ENCODE measurements around the gene KLRB1.
"Not testable (repeated sequence)": the region's sequence is repeated elsewhere in the genome, so short reads cannot be mapped to it uniquely, and the experiment has no call there.

KLRB1 gene

DNA sequence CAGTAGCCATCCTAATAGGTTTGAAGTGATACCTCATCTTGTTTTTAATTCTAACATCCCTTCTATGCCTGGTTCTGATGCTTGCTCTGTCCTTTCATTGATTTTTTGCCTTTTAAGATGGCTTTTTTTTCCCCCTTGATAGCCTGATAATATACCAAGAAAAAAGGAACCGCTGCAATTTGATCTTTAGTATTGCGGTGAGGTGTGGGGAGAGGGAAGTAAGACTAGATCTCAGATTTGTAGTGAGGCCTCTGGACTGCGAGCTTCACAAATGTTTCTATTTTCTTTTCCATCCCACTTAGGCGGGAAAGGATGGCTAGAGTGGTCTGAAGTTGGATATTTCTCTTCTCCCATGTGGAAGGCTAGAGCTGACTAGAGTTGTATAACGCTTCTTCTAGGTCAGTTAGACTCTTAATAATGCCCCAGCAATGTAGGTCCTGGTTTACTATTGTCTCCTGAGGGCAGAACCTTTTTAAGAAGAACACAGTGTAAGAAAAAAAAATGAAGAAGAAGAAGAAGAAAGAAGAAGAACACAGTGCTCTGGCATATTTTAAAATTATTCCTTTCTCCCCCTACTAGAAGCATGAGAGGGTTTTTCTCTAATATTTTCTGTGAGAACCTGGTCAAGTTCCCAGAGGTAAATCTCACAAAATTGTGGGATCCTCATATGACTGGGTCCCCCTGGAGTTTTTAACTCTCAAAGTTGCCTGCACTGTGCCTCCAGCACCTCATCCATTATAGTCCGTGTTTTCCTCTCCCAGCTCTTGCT lies 11.9 kb upstream of the KLRB1 start:
- DNase-seq = no peak

DNA sequence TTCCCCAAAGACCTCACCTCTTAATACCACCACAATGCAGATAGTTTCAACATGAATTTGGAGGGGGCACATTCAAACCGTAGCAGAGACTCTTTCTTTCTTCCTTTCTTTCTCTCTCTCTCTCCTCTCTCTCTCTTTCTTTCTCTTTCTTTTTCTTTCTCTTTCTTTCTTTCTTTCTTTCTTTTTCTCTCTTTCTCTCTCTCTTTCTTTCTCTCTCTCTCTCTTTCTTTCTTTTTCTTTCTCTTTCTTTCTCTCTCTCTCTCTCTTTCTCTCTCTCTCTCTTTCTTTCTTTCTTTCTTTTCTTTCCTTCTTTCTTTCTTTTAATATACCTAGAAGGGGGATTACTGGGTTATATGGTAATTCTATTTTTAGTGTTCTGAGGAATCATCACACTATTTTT lies 11.2 kb upstream of the KLRB1 start:
- DNase-seq = not testable (repeated sequence)

DNA sequence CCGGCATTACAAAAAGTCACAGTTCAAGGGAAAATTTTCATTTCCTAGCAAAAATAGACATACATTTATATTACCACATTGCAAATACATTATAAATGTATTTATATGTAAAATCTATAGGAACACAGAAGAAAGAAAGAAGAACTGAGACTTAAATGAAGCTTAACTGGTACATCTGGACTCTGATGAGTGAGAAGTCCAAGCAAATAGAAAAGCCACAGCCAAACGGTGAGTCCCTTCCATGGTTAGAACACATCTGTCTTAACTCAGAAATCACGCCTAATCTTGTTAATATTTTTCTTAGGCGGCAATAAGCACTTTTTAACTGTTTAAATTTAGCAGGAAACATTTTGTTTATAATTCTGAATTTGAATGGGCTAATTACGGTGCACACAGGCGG lies 9.4 kb upstream of the KLRB1 start:
- no peak for DNase-seq

DNA sequence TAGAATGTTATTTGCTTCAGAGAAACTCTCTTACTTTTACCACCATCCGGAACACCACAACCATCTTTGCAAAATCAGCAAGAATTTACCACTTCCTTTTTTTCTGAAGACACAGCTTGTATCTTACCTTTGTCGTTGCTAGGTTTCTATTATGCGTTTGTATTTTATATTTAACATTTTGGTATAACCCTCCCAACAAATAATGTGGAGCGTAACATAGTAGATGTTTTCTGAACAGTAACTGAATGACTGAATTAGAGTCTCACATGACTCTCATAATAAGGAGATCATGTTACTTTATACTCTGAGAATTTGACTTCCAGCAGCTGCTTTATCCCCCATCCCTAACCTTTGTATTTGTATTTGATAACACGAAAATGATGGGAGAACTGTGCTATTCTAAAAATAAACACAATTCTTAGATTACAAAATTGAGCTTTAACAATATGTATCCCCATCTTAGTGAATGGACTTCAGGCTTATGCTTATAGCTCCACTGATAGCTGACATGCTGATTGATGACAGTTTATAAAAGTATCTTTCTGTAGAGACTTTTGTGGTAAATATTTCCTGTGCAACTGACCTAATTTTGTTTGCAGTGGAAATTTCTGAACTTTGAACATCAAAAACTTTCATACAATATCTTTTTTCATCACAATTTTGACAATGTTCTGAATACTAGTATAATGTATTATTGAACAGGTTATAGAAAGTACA lies 7.9 kb upstream of the KLRB1 start:
- DNase-seq = no peak

DNA sequence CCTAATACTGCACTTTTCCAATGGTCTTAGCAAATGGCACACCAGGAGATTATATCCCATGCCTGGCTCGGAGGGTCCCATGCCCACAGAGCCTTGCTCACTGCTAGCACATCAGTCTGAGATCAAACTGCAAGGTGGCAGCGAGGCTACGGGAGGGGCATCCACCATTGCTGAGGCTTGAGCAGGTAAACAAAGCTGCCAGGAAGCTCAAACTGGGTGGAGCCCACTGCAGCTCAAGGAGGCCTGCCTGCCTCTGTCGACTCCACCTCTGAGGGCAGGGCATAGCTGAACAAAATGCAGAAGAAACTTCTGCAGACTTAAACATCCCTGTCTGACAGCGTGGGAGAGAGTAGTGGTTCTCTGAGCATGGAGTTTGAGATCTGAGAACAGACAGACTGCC lies 2.9 kb upstream of the KLRB1 start:
- not testable (repeated sequence) for DNase-seq

DNA sequence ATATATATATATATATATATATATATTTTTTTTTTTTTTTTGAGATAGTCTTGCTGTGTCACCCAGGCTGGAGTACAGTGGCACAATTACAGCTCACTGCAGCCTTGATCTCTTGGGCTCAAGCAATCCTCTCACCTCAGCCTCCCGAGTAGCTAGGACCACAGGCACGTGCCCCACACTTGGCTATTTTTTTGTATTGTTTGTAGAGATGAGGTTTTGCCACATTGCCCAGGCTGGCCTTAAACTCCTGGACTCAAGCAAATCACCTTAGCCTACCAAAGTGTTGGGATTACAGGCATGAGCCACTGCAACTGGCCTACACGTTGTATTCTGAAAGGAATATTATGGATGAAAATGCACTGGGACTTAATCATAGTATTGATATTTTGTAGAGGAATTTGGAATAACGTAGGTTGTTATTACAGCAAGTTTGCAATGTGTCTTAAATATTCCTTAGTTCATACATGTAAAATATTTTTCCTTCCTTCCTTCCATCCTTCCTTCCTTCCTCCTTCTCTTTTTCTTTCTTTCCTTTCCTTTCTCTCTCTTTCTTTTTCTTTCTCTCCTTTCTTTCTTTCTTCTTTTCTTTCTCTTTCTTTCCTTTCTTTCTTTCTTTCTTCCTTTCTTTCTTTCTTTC lies 862 bp downstream of the KLRB1 start:
- DNase-seq = no peak

DNA sequence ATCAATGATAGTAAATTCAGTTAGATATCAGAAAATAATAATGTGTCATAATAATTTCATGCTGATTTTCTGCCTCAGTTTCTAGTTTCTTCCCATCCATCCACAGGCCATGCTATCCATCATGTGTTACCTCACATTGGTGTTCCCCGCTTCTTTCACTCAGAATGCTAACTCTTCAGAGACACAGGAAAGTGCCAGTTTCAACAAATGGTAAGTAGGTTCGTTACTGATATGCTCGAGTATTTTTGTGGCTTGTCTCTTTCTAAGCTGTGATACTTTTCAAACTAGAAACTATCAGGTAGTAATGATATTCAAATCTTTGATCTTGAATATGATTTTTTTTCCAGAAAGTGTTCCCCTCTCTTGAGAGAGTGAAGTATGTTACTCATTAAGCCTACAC lies 1.5 kb downstream of the KLRB1 start:
- DNase-seq = no peak

DNA sequence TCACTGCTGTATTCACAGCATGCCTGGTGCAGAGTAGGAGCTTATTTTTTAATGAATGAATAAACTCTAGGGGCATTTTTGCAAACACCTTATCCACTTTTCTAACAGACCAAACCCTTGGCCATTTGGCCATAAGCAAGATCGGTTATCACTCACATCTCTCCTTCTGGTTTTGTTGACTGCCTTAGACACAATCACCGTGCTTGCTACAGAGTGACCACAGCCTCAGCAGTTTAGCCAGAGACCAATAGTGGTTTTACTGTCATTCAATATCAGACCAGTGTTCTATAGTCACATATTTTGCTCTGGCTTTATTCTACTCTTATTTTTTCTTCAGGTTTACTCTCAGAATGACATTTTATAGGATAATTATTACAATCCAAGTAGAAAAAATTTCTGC lies 2.2 kb downstream of the KLRB1 start:
- no peak for DNase-seq

DNA sequence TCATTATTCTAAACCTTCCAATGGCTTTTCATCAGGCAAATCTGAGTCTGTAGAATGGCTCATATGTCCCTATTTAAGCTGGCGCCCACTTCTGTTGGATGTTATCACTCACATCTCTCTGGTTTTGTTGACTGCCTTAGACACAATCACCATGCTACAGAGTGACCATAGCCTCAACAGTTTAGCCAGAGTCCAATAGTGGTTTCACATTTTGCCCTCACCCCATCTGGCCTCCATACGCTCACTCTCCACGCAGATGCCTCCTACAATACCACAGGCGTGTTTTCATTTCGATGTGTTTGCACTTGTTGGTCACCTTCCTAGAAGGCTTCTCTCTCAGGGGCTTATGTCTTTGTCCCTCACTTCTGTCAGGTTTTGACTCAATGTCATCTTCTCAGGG lies 3.4 kb downstream of the KLRB1 start:
- no peak for DNase-seq

DNA sequence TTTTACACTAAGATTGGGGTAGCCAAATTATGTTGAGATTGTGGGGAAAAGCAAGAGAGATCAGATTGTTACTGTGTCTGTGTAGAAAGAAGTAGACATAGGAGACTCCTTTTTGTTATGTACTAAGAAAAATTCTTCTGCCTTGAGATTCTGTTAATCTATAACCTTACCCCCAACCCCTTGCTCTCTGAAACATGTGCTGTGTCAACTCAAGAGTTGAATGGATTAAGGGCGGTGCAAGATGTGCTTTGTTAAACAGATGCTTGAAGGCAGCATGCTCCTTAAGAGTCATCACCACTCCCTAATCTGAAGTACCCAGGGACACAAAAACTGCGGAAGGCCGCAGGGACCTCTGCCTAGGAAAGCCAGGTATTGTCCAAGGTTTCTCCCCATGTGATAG lies 7.3 kb downstream of the KLRB1 start:
- DNase-seq = not testable (repeated sequence)

DNA sequence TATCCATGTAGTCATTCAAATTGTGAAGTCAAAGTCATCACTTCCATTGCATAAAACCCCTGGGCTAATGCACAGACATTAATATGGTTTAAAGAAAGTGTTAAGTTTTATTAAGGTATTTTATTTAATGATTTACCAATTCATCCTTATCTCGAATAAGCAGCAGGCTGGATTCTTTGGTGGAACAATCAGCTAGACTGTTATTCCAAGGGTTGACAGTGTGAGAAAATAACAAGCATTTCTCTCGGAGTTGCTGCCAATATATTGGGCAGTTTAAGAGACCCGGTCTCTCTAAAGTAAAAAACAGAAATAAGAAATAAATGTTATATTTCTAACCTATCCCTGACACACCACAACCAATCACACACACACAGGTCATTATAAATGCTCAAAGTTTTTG lies 9.4 kb downstream of the KLRB1 start:
- DNase-seq = no peak

DNA sequence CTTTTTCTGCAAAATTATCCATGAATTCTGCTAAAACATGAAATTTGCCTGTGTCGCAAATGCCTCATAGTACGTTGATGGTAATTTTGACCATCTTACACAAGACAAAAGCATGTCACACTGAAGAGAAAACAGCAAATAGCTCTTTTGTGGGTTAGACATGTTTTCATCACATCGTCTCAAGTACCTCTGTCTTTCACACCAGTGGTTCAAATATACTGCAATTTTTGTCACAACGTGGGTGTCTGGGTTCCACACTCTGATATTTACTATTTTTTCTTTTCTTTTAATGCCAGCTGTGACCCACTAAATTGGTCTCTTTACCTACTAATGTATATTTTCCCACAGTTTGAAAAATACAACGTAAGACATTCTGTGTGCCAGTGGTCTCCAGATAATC lies 10.4 kb downstream of the KLRB1 start:
- no peak for DNase-seq

DNA sequence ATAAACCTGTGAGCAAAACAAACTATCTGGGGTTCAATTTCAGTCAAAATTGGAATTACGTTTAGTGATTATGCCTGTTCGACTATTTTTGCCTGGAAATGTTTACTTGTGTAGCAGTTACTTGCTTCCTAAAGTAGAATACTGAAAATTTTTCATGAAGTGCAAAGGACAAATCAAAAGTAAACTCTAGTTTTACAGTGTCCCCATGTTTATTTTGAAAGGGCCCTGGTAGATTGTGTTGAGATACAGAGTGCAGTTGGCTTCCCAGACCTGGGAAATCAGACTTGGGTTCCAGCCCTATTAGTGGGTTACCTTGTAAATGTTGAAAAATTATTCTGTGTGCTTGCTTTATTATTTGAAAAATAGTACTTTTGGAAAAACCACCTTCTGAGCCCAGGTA lies 17.3 kb downstream of the KLRB1 start:
- no peak for DNase-seq

DNA sequence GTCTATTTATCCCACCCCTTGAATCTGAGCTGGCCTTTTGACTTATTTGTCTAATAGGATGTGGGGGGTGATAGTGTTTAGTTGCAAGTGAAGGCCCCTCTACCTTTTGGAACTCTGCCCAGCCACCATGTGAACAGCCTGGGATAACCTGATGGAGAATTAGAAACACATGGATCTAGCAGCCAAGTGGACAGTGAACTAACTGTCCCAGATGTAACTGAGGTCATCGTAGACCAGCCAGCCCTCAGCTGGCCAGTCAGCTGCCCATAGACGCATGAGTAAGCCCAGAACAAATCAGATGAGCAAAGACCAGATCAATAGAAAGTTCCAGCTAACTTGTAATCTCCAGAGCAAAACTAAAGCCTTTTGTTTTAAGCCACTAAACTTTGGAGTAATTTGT lies 19.0 kb downstream of the KLRB1 start:
- DNase-seq = no peak

DNA sequence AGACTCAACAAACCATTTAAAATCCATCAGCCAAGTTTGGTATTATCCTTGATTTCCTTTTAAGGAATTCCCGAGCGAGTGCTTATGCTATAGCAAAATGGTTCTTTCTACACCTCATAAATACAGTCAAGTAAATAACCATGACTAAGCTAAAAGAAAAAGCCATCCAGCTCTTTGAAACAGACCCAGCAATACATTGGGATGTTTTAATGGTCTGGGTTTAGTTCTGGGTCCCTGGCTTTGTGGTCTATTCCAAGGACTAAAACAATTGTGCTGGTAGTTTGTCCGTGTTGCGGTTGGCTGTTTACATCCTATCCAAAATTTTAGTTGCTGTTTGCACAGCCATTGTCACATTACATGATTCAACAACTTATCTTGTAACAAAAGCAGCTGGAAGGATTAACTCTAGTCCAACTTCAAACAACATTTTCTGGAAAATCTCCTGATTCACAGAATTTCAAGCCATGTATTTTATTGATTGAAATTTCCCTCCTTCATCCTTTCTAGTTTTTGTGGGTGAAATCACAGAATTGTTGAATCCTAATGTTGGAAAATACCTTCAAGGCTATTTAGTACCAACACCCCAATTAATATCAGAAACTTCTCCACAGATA lies 19.6 kb downstream of the KLRB1 start:
- DNase-seq = no peak

DNA sequence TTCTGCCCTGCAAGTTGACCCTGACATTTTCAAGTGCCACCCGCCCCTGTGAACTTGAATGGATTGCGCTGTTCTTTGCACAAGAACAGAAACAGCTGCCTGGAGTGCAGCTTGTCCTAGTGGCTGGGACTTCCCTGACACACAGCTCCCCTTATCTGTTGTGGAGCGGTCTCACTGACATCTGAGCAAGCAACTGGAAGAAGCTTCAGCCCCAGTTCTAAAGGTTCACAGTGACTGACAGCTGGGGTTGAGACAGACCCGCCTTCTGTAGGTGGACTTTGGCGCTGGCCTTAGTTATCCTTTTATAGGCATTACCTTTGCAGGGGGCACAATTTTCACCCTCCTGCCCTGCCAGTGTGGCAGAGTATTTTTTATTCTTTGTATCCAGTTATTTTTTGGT lies 30.0 kb downstream of the KLRB1 start:
- not testable (repeated sequence) for DNase-seq

DNA sequence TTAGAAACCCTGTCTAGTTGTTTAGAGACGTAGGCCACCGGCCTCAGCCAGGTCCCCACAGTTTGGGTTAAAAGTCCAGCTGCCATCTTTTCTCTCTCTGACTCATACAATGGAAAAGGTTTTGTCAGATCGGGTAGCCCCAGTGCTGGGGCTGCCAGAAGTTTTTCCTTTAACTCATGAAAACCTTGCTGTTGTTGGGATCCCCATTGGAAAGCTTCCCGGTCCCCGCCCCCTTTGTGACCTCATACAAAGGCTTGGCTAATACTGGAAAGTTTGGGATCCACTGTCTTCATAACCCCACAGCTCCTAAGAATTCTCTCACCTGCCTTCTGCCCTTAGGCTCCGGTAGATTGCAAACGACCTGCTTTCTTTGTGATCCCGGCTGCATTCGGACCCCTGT lies 40.6 kb downstream of the KLRB1 start:
- DNase-seq = not testable (repeated sequence)

DNA sequence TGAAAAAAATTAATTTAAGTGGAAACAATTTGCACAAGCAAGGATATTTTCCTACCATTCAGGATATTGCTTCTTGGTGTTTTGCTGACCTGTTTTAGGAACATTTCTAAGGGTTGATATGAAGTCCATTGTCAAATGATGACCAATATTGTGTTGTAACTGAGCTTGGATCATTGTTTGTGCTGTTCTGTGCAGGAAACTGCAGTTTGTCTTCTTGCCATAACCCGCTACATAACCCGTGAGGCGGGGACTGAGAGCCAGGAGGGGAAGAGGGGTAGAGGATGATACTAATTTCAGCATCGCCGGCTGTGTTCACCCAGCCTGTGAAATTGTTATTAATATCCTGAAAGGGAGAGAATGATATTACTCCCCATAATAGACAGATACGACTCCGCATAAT lies 41.6 kb downstream of the KLRB1 start:
- not testable (repeated sequence) for DNase-seq

DNA sequence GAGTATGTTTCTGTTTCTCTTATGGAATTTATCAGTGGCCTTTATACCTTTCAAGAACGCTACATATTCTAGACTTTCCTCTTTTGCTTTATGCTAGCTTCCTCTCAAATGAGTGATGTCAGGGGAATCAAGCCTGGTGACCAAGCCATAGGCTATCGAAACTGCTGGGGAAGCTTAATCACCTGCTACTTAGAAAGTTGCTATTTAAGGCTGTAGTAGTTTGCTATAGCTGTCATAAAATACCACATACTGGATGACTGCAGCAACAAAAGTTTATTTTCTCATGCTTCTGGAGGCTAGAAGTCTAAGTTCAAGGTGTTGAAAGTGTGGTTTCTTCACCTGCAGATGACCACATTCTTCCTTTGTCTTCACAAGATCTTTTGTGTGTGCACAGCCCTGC lies 43.3 kb downstream of the KLRB1 start:
- DNase-seq = not testable (repeated sequence)

DNA sequence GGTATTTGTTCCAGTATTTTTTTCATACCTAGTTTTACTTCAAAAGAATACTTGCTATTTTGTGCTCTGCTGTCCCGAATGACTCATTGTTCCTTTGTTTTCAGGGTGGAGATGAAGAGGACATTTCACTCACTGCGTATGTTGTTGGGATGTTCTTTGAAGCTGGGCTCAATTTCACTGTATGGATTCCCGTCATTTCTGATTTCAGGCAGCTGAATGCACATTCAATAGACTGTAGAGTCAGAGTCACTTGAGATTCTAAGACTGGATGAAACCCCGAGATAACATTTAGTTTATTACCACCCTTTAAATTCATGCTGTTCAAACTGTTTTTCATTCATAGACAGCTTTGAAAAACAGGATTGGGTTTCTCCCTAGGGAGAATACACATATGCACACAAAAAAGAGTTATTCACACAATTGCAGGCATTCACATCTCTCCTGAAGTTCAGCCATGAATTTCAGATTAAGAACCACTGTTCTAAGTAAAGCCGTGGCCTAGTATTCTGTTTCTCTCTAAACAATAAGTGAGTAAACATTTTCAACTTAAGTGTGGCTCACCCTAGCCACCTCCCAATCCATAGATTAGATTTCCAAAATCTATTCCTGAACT lies 44.8 kb downstream of the KLRB1 start:
- DNase-seq = not testable (repeated sequence)

DNA sequence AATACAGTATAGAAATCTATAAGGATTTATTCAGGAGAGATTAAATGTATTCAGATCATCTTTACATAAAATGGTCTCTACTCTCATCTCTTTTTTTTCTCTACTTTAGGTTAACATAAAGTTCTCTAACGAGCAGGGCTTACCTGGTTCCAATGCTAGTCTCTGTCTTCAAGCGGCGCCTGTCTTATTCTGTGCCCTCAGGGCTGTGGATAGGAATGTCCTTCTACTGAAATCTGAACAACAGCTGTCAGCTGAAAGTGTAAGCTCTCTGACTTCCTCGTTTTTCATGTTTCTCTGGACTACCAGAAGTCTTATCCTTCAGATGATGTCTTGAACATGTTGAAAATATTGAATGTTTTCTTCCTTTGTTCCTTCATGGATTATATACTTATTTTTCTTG lies 62.2 kb downstream of the KLRB1 start:
- not testable (repeated sequence) for DNase-seq
